K562 (cell line): ENCODE data around the gene PIMREG. TPM values are rescaled to one million over a fixed set of nuclear protein-coding genes. Genes with fewer than 3 reads are reported as not detected.

ENCODE experiments used
- ERF ChIP-seq: fragments of 450-650 bp; formaldehyde crosslinking; IDR thresholded peaks from 2 replicates; pipeline ENCODE4 v1.4.0; 2020; ENCODE audit warnings: mild to moderate bottlenecking, mixed read lengths
- ZNF764 ChIP-seq: fragments of 250-450 bp; sonication (Bioruptor Pico); IDR thresholded peaks from 2 replicates; pipeline ENCODE4 v1.4.0; 2020; ENCODE audit warnings: low read depth, mild to moderate bottlenecking, moderate library complexity
- polyA plus RNA-seq, 8 experiments: library from polyadenylated mRNA; depleted of rRNA in 4 of 8; stranded (reverse) in 5 of 8; unstranded in 3 of 8; fragments of >200 nt; fragmentation: Nextera tagmentation in 2 of 8; fragmentation: Illumina TruSeq in 1 of 8; extraction: Ambion mirVana in 2 of 8; extraction: Trizol in 1 of 8; gene quantifications; 2 replicates each; pipeline versions ENCODE4 v1.2.1 to v1.2.3, GENCODE V29; 2011 to 2014; ENCODE audit warnings: inconsistent platforms in 1 of 8, missing spikeins in 1 of 8
- total RNA-seq, 7 experiments: library from RNA; depleted of rRNA in 6 of 7; stranded (reverse); fragments of >200 nt in 6 of 7; fragmentation: Illumina TruSeq in 2 of 7; extraction: Trizol in 2 of 7; gene quantifications; 2 replicates each; pipeline versions ENCODE4 v1.2.1 to v1.2.3, GENCODE V29; 2011 to 2021; ENCODE audit warnings: low replicate concordance in 1 of 7
- TF ChIP-seq, protein P1 (sequence below): fragments of 450-650 bp; IDR thresholded peaks from 2 replicates; pipeline ENCODE4 v1.6.1; 2016; ENCODE audit warnings: low read depth
- TF ChIP-seq, protein P2 (sequence below): IDR thresholded peaks from 3 replicates; pipeline ENCODE4 v1.6.1; 2011; ENCODE audit warnings: borderline replicate concordance, mild to moderate bottlenecking, moderate library complexity; ENCODE audit not compliant: insufficient read length; ENCODE audit errors: extremely low read depth
- TF ChIP-seq, protein P3 (sequence below): fragments of 450-650 bp; IDR thresholded peaks from 2 replicates; pipeline ENCODE4 v1.6.1; 2017; ENCODE audit warnings: mild to moderate bottlenecking, moderate library complexity

Gene PIMREG
- total and polyA plus RNA-seq, 9 of the 15 experiments (the other 6 are each of a cell fraction or from before 2014, with no cell fraction given), result 1.1 to 16.7 (median 9.4) TPM

DNA sequence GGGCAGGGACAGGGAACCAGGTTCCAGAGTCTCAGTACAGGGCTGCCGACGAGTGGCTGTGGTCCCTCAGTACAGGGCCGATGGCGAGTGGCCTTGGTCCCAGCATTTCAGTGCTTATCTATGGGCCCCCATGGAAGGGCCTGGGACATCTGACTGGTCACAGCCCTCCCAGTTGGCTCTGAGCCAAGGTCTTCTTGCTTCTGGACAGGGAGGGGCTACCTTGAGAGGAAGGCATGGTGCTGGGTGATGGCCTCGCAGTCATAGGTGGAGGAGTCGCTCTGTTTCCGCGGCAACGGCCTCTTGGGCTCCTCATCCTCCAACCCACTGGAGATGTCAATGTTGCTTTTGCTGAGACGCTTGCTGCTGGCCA lies 32.5 kb downstream of the PIMREG start (continued):
- TF ChIP-seq, protein P1, sequence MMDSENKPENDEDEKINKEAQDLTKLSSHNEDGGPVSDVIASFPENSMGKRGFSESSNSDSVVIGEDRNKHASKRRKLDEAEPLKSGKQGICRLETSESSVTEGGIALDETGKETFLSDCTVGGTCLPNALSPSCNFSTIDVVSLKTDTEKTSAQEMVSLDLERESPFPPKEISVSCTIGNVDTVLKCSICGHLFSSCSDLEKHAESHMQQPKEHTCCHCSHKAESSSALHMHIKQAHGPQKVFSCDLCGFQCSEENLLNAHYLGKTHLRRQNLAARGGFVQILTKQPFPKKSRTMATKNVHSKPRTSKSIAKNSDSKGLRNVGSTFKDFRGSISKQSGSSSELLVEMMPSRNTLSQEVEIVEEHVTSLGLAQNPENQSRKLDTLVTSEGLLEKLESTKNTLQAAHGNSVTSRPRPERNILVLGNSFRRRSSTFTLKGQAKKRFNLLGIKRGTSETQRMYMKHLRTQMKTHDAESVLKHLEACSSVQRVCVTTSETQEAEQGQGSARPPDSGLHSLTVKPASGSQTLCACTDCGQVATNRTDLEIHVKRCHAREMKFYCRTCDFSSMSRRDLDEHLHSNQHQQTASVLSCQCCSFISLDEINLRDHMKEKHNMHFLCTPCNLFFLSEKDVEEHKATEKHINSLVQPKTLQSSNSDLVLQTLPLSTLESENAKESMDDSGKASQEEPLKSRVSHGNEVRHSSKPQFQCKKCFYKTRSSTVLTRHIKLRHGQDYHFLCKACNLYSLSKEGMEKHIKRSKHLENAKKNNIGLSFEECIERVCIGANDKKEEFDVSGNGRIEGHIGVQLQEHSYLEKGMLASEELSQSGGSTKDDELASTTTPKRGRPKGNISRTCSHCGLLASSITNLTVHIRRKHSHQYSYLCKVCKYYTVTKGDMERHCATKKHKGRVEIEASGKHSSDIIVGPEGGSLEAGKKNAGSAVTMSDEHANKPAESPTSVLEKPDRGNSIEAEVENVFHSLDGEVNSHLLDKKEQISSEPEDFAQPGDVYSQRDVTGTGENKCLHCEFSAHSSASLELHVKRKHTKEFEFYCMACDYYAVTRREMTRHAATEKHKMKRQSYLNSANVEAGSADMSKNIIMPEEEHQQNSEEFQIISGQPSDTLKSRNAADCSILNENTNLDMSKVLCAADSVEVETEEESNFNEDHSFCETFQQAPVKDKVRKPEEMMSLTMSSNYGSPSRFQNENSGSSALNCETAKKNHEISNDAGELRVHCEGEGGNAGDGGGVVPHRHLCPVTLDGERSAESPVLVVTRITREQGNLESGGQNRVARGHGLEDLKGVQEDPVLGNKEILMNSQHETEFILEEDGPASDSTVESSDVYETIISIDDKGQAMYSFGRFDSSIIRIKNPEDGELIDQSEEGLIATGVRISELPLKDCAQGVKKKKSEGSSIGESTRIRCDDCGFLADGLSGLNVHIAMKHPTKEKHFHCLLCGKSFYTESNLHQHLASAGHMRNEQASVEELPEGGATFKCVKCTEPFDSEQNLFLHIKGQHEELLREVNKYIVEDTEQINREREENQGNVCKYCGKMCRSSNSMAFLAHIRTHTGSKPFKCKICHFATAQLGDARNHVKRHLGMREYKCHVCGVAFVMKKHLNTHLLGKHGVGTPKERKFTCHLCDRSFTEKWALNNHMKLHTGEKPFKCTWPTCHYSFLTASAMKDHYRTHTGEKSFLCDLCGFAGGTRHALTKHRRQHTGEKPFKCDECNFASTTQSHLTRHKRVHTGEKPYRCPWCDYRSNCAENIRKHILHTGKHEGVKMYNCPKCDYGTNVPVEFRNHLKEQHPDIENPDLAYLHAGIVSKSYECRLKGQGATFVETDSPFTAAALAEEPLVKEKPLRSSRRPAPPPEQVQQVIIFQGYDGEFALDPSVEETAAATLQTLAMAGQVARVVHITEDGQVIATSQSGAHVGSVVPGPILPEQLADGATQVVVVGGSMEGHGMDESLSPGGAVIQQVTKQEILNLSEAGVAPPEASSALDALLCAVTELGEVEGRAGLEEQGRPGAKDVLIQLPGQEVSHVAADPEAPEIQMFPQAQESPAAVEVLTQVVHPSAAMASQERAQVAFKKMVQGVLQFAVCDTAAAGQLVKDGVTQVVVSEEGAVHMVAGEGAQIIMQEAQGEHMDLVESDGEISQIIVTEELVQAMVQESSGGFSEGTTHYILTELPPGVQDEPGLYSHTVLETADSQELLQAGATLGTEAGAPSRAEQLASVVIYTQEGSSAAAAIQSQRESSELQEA, result no peak
- TF ChIP-seq ZNF764 (CRISPR knock-in tag) (no peak), ERF (no peak)
- TF ChIP-seq, protein P2, sequence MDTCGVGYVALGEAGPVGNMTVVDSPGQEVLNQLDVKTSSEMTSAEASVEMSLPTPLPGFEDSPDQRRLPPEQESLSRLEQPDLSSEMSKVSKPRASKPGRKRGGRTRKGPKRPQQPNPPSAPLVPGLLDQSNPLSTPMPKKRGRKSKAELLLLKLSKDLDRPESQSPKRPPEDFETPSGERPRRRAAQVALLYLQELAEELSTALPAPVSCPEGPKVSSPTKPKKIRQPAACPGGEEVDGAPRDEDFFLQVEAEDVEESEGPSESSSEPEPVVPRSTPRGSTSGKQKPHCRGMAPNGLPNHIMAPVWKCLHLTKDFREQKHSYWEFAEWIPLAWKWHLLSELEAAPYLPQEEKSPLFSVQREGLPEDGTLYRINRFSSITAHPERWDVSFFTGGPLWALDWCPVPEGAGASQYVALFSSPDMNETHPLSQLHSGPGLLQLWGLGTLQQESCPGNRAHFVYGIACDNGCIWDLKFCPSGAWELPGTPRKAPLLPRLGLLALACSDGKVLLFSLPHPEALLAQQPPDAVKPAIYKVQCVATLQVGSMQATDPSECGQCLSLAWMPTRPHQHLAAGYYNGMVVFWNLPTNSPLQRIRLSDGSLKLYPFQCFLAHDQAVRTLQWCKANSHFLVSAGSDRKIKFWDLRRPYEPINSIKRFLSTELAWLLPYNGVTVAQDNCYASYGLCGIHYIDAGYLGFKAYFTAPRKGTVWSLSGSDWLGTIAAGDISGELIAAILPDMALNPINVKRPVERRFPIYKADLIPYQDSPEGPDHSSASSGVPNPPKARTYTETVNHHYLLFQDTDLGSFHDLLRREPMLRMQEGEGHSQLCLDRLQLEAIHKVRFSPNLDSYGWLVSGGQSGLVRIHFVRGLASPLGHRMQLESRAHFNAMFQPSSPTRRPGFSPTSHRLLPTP, result no peak
- TF ChIP-seq, protein P3, sequence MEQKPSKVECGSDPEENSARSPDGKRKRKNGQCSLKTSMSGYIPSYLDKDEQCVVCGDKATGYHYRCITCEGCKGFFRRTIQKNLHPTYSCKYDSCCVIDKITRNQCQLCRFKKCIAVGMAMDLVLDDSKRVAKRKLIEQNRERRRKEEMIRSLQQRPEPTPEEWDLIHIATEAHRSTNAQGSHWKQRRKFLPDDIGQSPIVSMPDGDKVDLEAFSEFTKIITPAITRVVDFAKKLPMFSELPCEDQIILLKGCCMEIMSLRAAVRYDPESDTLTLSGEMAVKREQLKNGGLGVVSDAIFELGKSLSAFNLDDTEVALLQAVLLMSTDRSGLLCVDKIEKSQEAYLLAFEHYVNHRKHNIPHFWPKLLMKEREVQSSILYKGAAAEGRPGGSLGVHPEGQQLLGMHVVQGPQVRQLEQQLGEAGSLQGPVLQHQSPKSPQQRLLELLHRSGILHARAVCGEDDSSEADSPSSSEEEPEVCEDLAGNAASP, result no peak
- TF ChIP-seq, all 486 proteins: peak for 14
